ENCODE measurements around the gene NEDD4L. TPM values are rescaled to one million over a fixed set of nuclear protein-coding genes. Genes with fewer than 3 reads are reported as not detected.

Gene NEDD4L
- total and polyA plus RNA-seq, 2 experiments from 2014 or later, result 36.2 to 72.3 TPM

GRCh38 chr18:58052960-58053359, 8.9 kb downstream of the NEDD4L start (continued):
- TF ChIP-seq ZNF462 (CRISPR knock-in tag; IDR thresholded peaks at IDR 0.05) (no peak), STAT1 (IDR thresholded peaks at IDR 0.05; ENCODE audit: unreplicated experiment) (no peak), POLR2AphosphoS5 (IDR thresholded peaks at IDR 0.05; ENCODE audit: low read depth) (no peak), JUNB (IDR thresholded peaks at IDR 0.05; ENCODE audit: unreplicated experiment) (no peak), NANOG (IDR thresholded peaks at IDR 0.05; ENCODE audit: borderline replicate concordance) (no peak), EZH2 (IDR thresholded peaks at IDR 0.05; ENCODE audit: low read depth, unreplicated experiment) (no peak), ZNF331 (CRISPR knock-in tag; IDR thresholded peaks at IDR 0.05; ENCODE audit: low read depth) (no peak), CREB1 (CRISPR knock-in tag; IDR thresholded peaks at IDR 0.05; ENCODE audit: low read depth) (no peak), ZNF114 (CRISPR knock-in tag; IDR thresholded peaks at IDR 0.05) (no peak), CTCF (conservative IDR thresholded peaks at IDR 0.05; ENCODE audit: low read depth in 2 of 2) (no peak)
